Skeletal muscle tissue (tissue), 1 donor: Measurements from ENCODE around the gene DOK7. TPM values are rescaled to one million over a fixed set of nuclear protein-coding genes. Genes with fewer than 3 reads are reported as not detected.

ENCODE experiments used
- total RNA-seq: library from RNA; depleted of rRNA; stranded (reverse); fragments of >200 nt; gene quantifications from one replicate; pipeline ENCODE4 v1.2.3, GENCODE V29; 2014

DOK7 gene
- total RNA-seq, 1 donor from 2014 or later: 9.9 TPM

Other genes with a start within 250 kb of the DOK7 start
- 1.0 TPM for gene MSANTD1, start 214.1 kb upstream of the DOK7 start, total RNA-seq
- gene RGS12, start 170.3 kb upstream of the DOK7 start, total RNA-seq: 28.2 TPM
- 0.52 TPM for gene HGFAC, start 21.3 kb upstream of the DOK7 start, total RNA-seq
- 15.7 TPM for gene LRPAP1, start 69.1 kb downstream of the DOK7 start, total RNA-seq